Measurements from ENCODE around the gene CRYBG1. TPM values are rescaled to one million over a fixed set of nuclear protein-coding genes. Genes with fewer than 3 reads are reported as not detected.

The CRYBG1 gene
- total and polyA plus RNA-seq, 2 experiments from 2014 or later = 3.2 to 10.0 TPM

DNA sequence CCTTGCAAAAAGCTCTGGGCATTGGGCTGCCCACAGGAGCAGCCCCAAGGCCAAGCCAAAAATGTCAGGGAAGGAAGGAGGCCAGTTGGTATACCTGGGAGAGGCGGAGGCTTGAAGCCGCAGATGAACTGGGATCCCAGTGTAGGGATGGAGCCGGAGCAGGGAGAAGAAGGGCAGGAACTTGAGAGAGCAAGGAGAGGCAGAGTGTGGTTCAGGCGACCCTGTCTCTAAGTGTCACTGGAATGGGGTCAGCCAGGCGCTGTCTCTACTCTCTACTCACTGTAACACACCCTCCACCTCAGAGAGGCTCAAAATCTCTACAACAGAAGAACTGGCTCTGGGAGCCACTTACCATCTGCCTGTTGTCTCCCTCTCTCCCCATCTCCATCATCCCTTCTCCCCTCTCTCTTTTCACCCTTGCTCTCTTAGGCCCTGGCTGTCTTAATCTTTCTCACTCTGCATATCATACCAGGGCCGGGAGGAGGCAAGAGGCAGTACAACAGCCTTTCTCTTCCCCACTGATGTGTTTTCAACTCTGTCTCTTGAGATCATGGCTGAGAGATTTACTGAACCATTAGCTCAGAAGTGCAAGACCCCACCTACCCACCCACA lies 93.3 kb downstream of the CRYBG1 start:
- no peak overlapping the region for H3K27ac ChIP-seq
- H3K9me3 ChIP-seq (ENCODE audit: low read depth) = no peaks in the 10 kb centered on the region
- H3K9me2 ChIP-seq (replicated peaks; ENCODE audit: insufficient read depth) = no peaks in the 10 kb centered on the region
- TF ChIP-seq EZH2phosphoT487 (IDR thresholded peaks at IDR 0.05; ENCODE audit: low read depth, severe bottlenecking, unreplicated experiment) (no peak), EZH2 (IDR thresholded peaks at IDR 0.05; ENCODE audit: borderline replicate concordance) (no peak)
- TF ChIP-seq, protein P1, sequence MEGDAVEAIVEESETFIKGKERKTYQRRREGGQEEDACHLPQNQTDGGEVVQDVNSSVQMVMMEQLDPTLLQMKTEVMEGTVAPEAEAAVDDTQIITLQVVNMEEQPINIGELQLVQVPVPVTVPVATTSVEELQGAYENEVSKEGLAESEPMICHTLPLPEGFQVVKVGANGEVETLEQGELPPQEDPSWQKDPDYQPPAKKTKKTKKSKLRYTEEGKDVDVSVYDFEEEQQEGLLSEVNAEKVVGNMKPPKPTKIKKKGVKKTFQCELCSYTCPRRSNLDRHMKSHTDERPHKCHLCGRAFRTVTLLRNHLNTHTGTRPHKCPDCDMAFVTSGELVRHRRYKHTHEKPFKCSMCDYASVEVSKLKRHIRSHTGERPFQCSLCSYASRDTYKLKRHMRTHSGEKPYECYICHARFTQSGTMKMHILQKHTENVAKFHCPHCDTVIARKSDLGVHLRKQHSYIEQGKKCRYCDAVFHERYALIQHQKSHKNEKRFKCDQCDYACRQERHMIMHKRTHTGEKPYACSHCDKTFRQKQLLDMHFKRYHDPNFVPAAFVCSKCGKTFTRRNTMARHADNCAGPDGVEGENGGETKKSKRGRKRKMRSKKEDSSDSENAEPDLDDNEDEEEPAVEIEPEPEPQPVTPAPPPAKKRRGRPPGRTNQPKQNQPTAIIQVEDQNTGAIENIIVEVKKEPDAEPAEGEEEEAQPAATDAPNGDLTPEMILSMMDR (IDR thresholded peaks at IDR 0.05; ENCODE audit: poor library complexity) = no peak
- no peak overlapping the region for H3K4me3 ChIP-seq
- no peaks in the 10 kb centered on the region for H3K79me2 ChIP-seq
- no peak overlapping the region for H2AFZ ChIP-seq
- no peaks in the 10 kb centered on the region for H3K27me3 ChIP-seq
- peaks cover 4% of the 10 kb centered on the region for H3K4me1 ChIP-seq (ENCODE audit: insufficient read depth)
- 75% methylated on average over 6 of the region's 6 CpGs for WGBS (ENCODE audit: low lambda C conversion rate, missing lambda C conversion rate)
- H3K4me2 ChIP-seq = no peak overlapping the region
- no peak for DNase-seq (ENCODE audit: low spot score)
- H4K20me1 ChIP-seq (ENCODE audit: insufficient read depth, poor library complexity, severe bottlenecking) = no peaks in the 10 kb centered on the region
- H3K36me3 ChIP-seq (replicated peaks; ENCODE audit: insufficient read depth, low read depth) = no peaks in the 10 kb centered on the region

DNA sequence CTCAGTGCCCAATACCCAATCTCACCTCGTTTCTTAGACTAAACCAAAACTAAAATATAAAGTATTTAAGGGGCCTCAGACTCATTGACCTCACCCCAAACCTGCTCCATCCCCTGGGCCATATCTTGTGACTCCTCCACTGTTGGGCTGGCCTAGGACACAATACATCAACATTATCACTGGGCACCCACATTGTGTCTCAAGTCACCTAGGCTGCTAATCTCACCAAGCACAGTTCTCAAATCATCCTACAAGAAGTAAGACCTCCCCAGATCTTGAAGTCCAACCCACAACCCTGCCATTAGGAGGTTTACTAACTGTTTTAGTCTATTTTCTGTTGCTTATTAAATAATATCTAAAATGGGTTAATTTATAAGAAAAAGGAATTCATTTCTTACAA lies 96.2 kb downstream of the CRYBG1 start:
- H3K27ac ChIP-seq = no peak overlapping the region
- H3K79me2 ChIP-seq = no peaks in the 10 kb centered on the region
- H3K4me3 ChIP-seq = no peak overlapping the region
- H4K20me1 ChIP-seq (ENCODE audit: insufficient read depth, poor library complexity, severe bottlenecking) = no peaks in the 10 kb centered on the region
- TF ChIP-seq EZH2 (IDR thresholded peaks at IDR 0.05; ENCODE audit: borderline replicate concordance) = no peak
- no peak for TF ChIP-seq EZH2phosphoT487 (IDR thresholded peaks at IDR 0.05; ENCODE audit: low read depth, severe bottlenecking, unreplicated experiment)
- no peaks in the 10 kb centered on the region for H3K9me2 ChIP-seq (replicated peaks; ENCODE audit: insufficient read depth)
- H3K4me1 ChIP-seq (ENCODE audit: insufficient read depth) = peaks cover 5% of the 10 kb centered on the region
- DNase-seq (ENCODE audit: low spot score) = no peak
- no peaks in the 10 kb centered on the region for H3K9me3 ChIP-seq (ENCODE audit: low read depth)
- WGBS (ENCODE audit: low lambda C conversion rate, missing lambda C conversion rate) = 88% methylated on average over 1 of the region's 1 CpG
- H2AFZ ChIP-seq = no peak overlapping the region
- no peak overlapping the region for H3K4me2 ChIP-seq
- H3K36me3 ChIP-seq (replicated peaks; ENCODE audit: insufficient read depth, low read depth) = no peaks in the 10 kb centered on the region
- H3K27me3 ChIP-seq = no peaks in the 10 kb centered on the region

DNA sequence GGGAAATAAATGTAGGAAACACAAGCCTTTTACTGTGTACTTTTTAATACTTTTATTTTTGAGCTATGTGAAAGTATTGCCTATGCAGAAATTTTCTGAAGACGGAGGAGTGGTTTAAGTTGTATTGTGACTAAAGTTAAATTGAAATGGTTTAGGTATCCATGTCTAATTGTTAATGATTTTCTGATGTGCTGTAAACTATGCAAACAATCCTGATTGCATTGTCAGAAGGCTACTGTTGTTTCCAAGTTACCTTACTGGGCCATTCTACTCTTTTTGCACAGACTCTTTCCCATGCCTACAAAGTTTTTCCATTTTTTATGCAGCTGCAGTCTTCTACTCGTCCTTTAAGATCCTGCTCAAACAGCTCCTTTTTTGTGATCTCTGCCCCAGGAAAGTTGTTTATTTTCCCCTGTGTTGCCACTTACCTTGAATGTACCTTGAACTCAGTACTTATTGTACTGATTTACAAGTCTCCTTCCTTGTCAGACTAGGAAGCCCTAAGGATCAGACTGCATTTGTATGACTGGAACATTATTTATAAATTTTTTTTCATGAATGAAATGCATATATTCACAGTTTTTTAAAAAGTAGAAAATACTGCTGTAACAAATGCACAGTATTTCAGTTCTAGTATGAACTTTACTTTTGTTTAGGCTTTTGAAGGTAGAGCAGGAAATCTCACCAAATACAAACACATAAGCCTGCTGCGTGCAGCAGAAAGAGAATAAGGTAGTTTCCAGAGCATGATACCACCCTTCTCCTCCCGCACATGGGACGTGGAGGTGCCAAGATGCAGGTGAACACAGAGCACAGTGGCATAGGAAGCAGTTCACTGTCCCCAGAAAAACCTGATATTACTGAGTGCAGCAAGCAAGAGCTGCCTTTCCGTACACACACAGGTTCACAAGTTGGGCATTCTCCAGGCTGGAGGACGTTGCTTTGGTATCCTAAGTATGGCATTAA lies 97.8 kb downstream of the CRYBG1 start:
- Histone ChIP-seq H2AFZ (no peak overlapping the region), H3K36me3 (replicated peaks; ENCODE audit: insufficient read depth, low read depth) (no peaks in the 10 kb centered on the region), H3K27ac (peak overlapping the region; percentile 8), H3K4me2 (peak overlapping the region; percentile 28), H3K9me2 (replicated peaks; ENCODE audit: insufficient read depth) (no peaks in the 10 kb centered on the region), H3K27me3 (no peaks in the 10 kb centered on the region), H3K79me2 (no peaks in the 10 kb centered on the region), H3K4me1 (ENCODE audit: insufficient read depth) (peaks cover 5% of the 10 kb centered on the region), H4K20me1 (ENCODE audit: insufficient read depth, poor library complexity, severe bottlenecking) (no peaks in the 10 kb centered on the region), H3K4me3 (no peak overlapping the region), H3K9me3 (ENCODE audit: low read depth) (no peaks in the 10 kb centered on the region)
- 58% methylated on average over 7 of the region's 7 CpGs for WGBS (ENCODE audit: low lambda C conversion rate, missing lambda C conversion rate)
- no peak for DNase-seq (ENCODE audit: low spot score)
- TF ChIP-seq, protein P1 (IDR thresholded peaks at IDR 0.05; ENCODE audit: poor library complexity) = no peak
- TF ChIP-seq EZH2phosphoT487 (IDR thresholded peaks at IDR 0.05; ENCODE audit: low read depth, severe bottlenecking, unreplicated experiment) (no peak), EZH2 (IDR thresholded peaks at IDR 0.05; ENCODE audit: borderline replicate concordance) (no peak)

GRCh38 chr6:106460481-106460880 lies 100.0 kb downstream of the CRYBG1 start:
- H3K4me3 ChIP-seq = no peak overlapping the region
- no peaks in the 10 kb centered on the region for H3K36me3 ChIP-seq (replicated peaks; ENCODE audit: insufficient read depth, low read depth)
- WGBS (ENCODE audit: low lambda C conversion rate, missing lambda C conversion rate) = 89% methylated on average over 2 of the region's 2 CpGs
- H3K4me2 ChIP-seq = no peak overlapping the region
- H3K9me3 ChIP-seq (ENCODE audit: low read depth) = no peaks in the 10 kb centered on the region
- H3K9me2 ChIP-seq (replicated peaks; ENCODE audit: insufficient read depth) = no peaks in the 10 kb centered on the region
- H2AFZ ChIP-seq = no peak overlapping the region
- H3K27ac ChIP-seq = no peak overlapping the region
- TF ChIP-seq, protein P1 (IDR thresholded peaks at IDR 0.05; ENCODE audit: poor library complexity) = no peak
- TF ChIP-seq EZH2 (IDR thresholded peaks at IDR 0.05; ENCODE audit: borderline replicate concordance) (no peak), EZH2phosphoT487 (IDR thresholded peaks at IDR 0.05; ENCODE audit: low read depth, severe bottlenecking, unreplicated experiment) (no peak)
- no peaks in the 10 kb centered on the region for H3K79me2 ChIP-seq
- no peaks in the 10 kb centered on the region for H3K27me3 ChIP-seq
- no peaks in the 10 kb centered on the region for H4K20me1 ChIP-seq (ENCODE audit: insufficient read depth, poor library complexity, severe bottlenecking)
- DNase-seq (ENCODE audit: low spot score) = no peak
- H3K4me1 ChIP-seq (ENCODE audit: insufficient read depth) = peaks cover 5% of the 10 kb centered on the region
